ENCODE measurements around the gene MYADML2.
A peak's percentile ranks its signal among the peaks of the same experiment; 100 is the strongest.

MYADML2 gene

GRCh38 chr17:81931189-81931556 is 15.9 kb downstream of the MYADML2 start (continued):
- no peak for TF ChIP-seq CSRNP3 (CRISPR knock-in tag; IDR thresholded peaks at IDR 0.05)
- TF ChIP-seq ZNF8 (CRISPR knock-in tag; IDR thresholded peaks at IDR 0.05): no peak
- TF ChIP-seq ESRRG (CRISPR knock-in tag; IDR thresholded peaks at IDR 0.05): no peak
- no peak for TF ChIP-seq CSDC2 (CRISPR knock-in tag; IDR thresholded peaks at IDR 0.05)
- TF ChIP-seq PPARA (CRISPR knock-in tag; IDR thresholded peaks at IDR 0.05; ENCODE audit: borderline replicate concordance): no peak
- no peak for TF ChIP-seq ISL1 (CRISPR knock-in tag; IDR thresholded peaks at IDR 0.05)
- no peak for TF ChIP-seq ZFP3 (CRISPR knock-in tag; IDR thresholded peaks at IDR 0.05)
- no peak for TF ChIP-seq CREB5 (CRISPR knock-in tag; IDR thresholded peaks at IDR 0.05; ENCODE audit: low read depth)
- TF ChIP-seq RARB (CRISPR knock-in tag; IDR thresholded peaks at IDR 0.05): no peak
- TF ChIP-seq OSR1 (CRISPR knock-in tag; IDR thresholded peaks at IDR 0.05): no peak
- TF ChIP-seq PATZ1 (CRISPR knock-in tag; IDR thresholded peaks at IDR 0.05; ENCODE audit: borderline replicate concordance): no peak

- TF ChIP-seq ESRRG (CRISPR knock-in tag; IDR thresholded peaks at IDR 0.05) (no peak), TCF4 (CRISPR knock-in tag; IDR thresholded peaks at IDR 0.05; ENCODE audit: borderline replicate concordance) (no peak), ZNF70 (CRISPR knock-in tag; IDR thresholded peaks at IDR 0.05) (no peak), CREB5 (CRISPR knock-in tag; IDR thresholded peaks at IDR 0.05; ENCODE audit: low read depth) (no peak), TOX (CRISPR knock-in tag; IDR thresholded peaks at IDR 0.05; ENCODE audit: borderline replicate concordance) (no peak)
- ATAC-seq: no peak
Observed at GRCh38 chr17:81930142-81931125, 16.6 kb downstream of the MYADML2 start.

- ATAC-seq: no peak
- no peak for TF ChIP-seq GLIS3 (CRISPR knock-in tag; IDR thresholded peaks at IDR 0.05)
- TF ChIP-seq PPARA (CRISPR knock-in tag; IDR thresholded peaks at IDR 0.05; ENCODE audit: borderline replicate concordance): no peak
- no peak for TF ChIP-seq ISL1 (CRISPR knock-in tag; IDR thresholded peaks at IDR 0.05)
- TF ChIP-seq RARB (CRISPR knock-in tag; IDR thresholded peaks at IDR 0.05): no peak
Observed at GRCh38 chr17:81929253-81930141, 17.5 kb downstream of the MYADML2 start.

GRCh38 chr17:81928544-81929252 is 18.3 kb downstream of the MYADML2 start:
- TF ChIP-seq GLIS3 (CRISPR knock-in tag; IDR thresholded peaks at IDR 0.05): no peak
- ATAC-seq: peak; percentile 6

Measured in SK-N-SH treated with all-trans-retinoic acid at 6 μM for 48 hours (cell line).